ENCODE data around the gene LCK. TPM values are rescaled to one million over a fixed set of nuclear protein-coding genes. Genes with fewer than 3 reads are reported as not detected.
"Not testable (repeated sequence)": the region's sequence is repeated elsewhere in the genome, so short reads cannot be mapped to it uniquely, and the experiment has no call there.

Gene LCK
- total RNA-seq, 2 donors from 2014 or later, result 66.4 to 140 TPM

- no peaks in the 10 kb centered on the region for H3K36me3 Mint-ChIP-seq
- DNase-seq (ENCODE audit: low spot score), result no peak
- H3K4me1 Mint-ChIP-seq (ENCODE audit: low read depth in 2 of 2), result peaks cover 32 to 33% of the 10 kb centered on the region in 2 donors
- peak overlapping the region; percentile 63 for H3K4me3 Mint-ChIP-seq
- peak; percentile 64 to 77 for ATAC-seq
- no peaks in the 10 kb centered on the region for H3K9me3 Mint-ChIP-seq
- peak overlapping the region; percentile 78 to 94 for H3K27ac Mint-ChIP-seq
- H3K27me3 Mint-ChIP-seq, result no peaks in the 10 kb centered on the region
Measured at GRCh38 chr1:32273391-32274208, 22.5 kb downstream of the LCK start.

GRCh38 chr1:32274646-32275340 lies 23.7 kb downstream of the LCK start:
- Mint-ChIP-seq H3K36me3 (peaks cover 9% of the 10 kb centered on the region), H3K27me3 (no peaks in the 10 kb centered on the region), H3K27ac (peak overlapping the region; percentile 78 to 94), H3K4me1 (ENCODE audit: low read depth in 2 of 2) (peaks cover 32 to 33% of the 10 kb centered on the region in 2 donors), H3K4me3 (no peak overlapping the region), H3K9me3 (no peaks in the 10 kb centered on the region)
- DNase-seq (ENCODE audit: low spot score), result no peak
- ATAC-seq, result no peak

DNA sequence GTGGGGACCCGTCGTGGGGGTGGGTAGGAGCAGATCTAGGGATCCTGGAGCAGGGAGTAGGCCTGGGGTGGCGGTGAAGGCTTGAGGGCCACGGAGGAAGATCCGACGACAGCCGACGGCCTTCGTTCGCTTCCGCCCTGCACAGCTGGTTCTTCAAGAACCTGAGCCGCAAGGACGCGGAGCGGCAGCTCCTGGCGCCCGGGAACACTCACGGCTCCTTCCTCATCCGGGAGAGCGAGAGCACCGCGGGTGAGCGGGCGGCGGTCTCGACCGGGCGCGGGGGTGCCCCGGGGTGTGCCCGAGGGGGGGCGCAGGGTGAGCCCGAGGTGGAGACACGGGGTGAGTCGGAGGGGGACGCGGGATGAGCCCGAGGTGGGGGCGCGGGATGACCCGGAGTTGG lies 24.4 kb downstream of the LCK start:
- Mint-ChIP-seq H3K4me3 (no peak overlapping the region), H3K27ac (no peak overlapping the region), H3K27me3 (no peaks in the 10 kb centered on the region), H3K36me3 (peaks cover 9% of the 10 kb centered on the region), H3K9me3 (no peaks in the 10 kb centered on the region), H3K4me1 (ENCODE audit: low read depth in 2 of 2) (peaks cover 32 to 33% of the 10 kb centered on the region in 2 donors)
- DNase-seq (ENCODE audit: low spot score) (no peak), ATAC-seq (no peak)

DNA sequence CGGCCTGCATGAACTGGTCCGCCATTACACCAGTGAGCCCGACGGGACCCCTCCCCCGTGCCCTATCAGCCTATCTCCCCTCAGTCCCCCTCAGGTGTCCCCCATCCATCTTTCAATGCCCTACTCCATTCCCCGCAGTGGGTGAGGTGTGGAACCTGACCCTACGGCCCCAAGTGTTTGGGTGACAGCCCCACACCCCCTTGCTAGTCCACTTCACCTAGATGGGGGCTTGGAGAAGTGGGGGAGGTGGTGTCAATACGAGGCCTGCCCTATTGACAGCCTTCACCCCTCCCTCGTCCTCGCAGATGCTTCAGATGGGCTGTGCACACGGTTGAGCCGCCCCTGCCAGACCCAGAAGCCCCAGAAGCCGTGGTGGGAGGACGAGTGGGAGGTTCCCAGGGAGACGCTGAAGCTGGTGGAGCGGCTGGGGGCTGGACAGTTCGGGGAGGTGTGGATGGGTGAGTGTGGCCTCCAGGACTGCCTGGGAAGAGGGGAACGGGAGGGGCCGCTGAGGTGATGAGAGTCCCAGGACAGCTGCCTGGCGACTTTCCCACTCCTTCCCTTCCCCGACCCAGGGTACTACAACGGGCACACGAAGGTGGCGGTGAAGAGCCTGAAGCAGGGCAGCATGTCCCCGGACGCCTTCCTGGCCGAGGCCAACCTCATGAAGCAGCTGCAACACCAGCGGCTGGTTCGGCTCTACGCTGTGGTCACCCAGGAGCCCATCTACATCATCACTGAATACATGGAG lies 25.1 kb downstream of the LCK start:
- ATAC-seq, result no peak
- peaks cover 9% of the 10 kb centered on the region for H3K36me3 Mint-ChIP-seq
- no peak for DNase-seq (ENCODE audit: low spot score)
- no peaks in the 10 kb centered on the region for H3K27me3 Mint-ChIP-seq
- no peak overlapping the region for H3K27ac Mint-ChIP-seq
- H3K4me3 Mint-ChIP-seq, result no peak overlapping the region
- H3K4me1 Mint-ChIP-seq (ENCODE audit: low read depth in 2 of 2), result peaks cover 32 to 33% of the 10 kb centered on the region in 2 donors
- H3K9me3 Mint-ChIP-seq, result no peaks in the 10 kb centered on the region

DNA sequence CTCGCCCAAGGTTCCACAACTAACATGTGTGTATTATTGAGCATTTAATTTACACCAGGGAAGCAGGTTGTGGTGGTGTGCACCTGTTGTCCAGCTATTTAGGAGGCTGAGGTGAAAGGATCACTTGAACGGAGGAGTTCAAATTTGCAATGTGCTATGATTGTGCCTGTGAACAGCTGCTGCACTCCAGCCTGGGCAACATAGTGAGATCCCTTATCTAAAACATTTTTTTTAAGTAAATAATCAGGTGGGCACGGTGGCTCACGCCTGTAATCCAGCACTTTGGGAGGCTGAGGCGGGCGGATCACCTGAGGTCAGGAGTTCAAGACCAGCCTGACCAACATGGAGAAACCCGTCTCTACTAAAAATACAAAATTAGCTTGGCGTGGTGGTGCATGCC lies 33.7 kb downstream of the LCK start:
- not testable (repeated sequence) for H3K27me3 Mint-ChIP-seq; H3K9me3 Mint-ChIP-seq; H3K27ac Mint-ChIP-seq; ATAC-seq; DNase-seq (ENCODE audit: low spot score); H3K36me3 Mint-ChIP-seq; H3K4me3 Mint-ChIP-seq; H3K4me1 Mint-ChIP-seq (ENCODE audit: low read depth in 2 of 2)

GRCh38 chr1:32285658-32286057 lies 34.6 kb downstream of the LCK start:
- Mint-ChIP-seq H3K9me3 (no peaks in the 10 kb centered on the region), H3K4me1 (ENCODE audit: low read depth in 2 of 2) (peaks cover 0 to 3% of the 10 kb centered on the region in 2 donors), H3K36me3 (no peaks in the 10 kb centered on the region), H3K27me3 (no peaks in the 10 kb centered on the region), H3K4me3 (no peak overlapping the region), H3K27ac (peak overlapping the region in 1 of 2 donors; percentile 34)
- ATAC-seq, result peak in 1 of 2 donors; percentile 20
- no peak for DNase-seq (ENCODE audit: low spot score)

DNA sequence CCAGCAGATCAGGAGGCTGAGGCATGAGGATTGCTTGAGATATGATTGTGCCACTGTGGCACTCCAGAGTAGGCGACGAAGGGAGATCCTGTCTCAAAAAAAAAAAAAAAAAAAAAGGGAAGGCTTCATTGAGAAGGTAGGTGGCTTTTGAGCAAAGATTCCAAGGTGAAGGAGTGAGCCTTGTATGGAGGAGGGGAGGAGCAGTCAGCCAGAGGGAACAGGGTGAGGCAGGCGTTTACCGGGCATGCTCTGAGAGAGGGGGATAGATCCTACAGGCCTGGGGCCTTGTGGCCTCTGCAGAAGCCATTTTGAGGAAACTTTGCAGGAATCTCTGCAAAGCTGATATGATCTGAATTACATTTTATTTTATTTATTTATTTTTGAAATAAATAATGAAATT lies 35.7 kb downstream of the LCK start:
- no peaks in the 10 kb centered on the region for H3K36me3 Mint-ChIP-seq

DNA sequence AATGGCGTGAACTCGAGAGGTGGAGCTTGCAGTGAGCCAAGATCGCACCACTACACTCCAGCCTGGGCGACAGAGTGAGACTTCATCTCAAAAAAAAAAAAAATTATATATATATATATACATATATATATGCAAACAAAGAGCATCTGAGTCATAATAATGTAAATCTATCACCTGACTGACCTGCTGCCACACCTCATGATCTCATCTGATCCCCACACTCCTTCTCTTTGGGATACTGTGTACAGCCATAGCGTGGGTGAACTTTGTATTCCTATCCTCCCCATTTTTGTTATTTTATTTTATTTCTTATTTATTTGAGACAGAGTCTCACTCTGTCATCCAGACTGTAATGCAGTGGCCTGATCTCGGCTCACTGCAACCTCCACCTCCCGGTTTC lies 38.2 kb downstream of the LCK start:
- ATAC-seq (no peak), DNase-seq (ENCODE audit: low spot score) (no peak)
- Mint-ChIP-seq H3K27me3 (no peaks in the 10 kb centered on the region), H3K9me3 (no peaks in the 10 kb centered on the region), H3K27ac (no peak overlapping the region), H3K36me3 (no peaks in the 10 kb centered on the region), H3K4me3 (no peak overlapping the region), H3K4me1 (ENCODE audit: low read depth in 2 of 2) (peaks cover 9 to 14% of the 10 kb centered on the region in 2 donors)

More for the DNA sequence above, 35.7 kb downstream of the LCK start:
- no peak overlapping the region for H3K4me3 Mint-ChIP-seq
- H3K9me3 Mint-ChIP-seq, result no peaks in the 10 kb centered on the region
- no peak overlapping the region for H3K27ac Mint-ChIP-seq
- H3K4me1 Mint-ChIP-seq (ENCODE audit: low read depth in 2 of 2), result peaks cover 5% of the 10 kb centered on the region in 2 donors
- ATAC-seq (no peak), DNase-seq (ENCODE audit: low spot score) (no peak)
- H3K27me3 Mint-ChIP-seq, result no peaks in the 10 kb centered on the region

- H3K36me3 Mint-ChIP-seq, result no peaks in the 10 kb centered on the region
- no peaks in the 10 kb centered on the region for H3K27me3 Mint-ChIP-seq
- no peak for DNase-seq (ENCODE audit: low spot score)
- no peak for ATAC-seq
- peaks cover 20 to 27% of the 10 kb centered on the region in 2 donors for H3K4me1 Mint-ChIP-seq (ENCODE audit: low read depth in 2 of 2)
- H3K27ac Mint-ChIP-seq, result peak overlapping the region; percentile 90
- H3K4me3 Mint-ChIP-seq, result peak overlapping the region; percentile 89
- H3K9me3 Mint-ChIP-seq, result no peaks in the 10 kb centered on the region
Measured at GRCh38 chr1:32291145-32291707, 40.2 kb downstream of the LCK start.

DNA sequence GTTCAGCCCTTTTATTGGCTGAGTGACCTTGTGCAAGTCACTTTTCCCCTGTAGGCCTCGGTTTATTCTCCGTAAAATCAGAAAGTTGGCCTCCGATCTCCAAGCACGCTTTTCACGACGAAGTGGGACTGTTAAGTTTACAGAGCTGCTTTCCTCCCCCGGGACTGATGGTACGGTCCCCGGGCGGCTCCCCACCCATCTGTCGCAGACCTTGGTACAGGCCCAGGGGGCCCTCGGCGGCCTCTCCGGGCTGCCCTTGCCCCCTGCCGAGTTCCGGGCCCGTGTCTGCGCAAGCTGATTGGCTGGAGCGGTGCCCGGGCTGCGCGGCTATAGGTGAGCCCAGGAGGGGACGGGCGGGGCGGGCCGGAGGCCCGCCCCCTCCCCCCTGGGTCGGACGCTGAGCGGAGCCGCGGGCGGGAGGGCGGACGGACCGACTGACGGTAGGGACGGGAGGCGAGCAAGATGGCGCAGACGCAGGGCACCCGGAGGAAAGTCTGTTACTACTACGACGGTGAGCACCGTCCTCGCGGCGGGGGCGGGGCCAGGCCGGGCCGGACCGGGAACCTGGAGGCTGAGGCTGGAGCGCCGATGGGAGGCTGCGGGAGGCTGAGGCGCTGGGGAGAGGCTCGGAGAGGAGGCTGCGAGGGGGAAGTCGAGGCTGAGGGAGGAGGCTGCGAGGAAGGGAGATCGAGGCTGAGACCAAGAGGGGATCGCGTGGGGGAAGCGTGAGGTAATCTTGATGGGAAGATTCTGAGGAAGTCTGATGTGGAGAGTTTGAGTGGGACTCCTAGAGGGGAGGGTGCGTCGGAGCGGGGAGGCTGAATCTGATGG lies 40.9 kb downstream of the LCK start, which contains the start of gene HDAC1:
Gene HDAC1 (plus strand): TSS at position 376 of the 831 bp plus-strand sequence. CDS start 87 bp downstream, at position 463.
- peak; percentile 99 for DNase-seq (ENCODE audit: low spot score)
- Mint-ChIP-seq H3K4me1 (ENCODE audit: low read depth in 2 of 2) (peaks cover 27 to 34% of the 10 kb centered on the region in 2 donors), H3K27me3 (no peaks in the 10 kb centered on the region), H3K4me3 (peak within 1 kb of the TSS; percentile 89), H3K27ac (peak within 1 kb of the TSS; percentile 90), H3K9me3 (no peaks in the 10 kb centered on the region), H3K36me3 (peaks cover 6% of the 10 kb centered on the region)
- ATAC-seq, result peak; percentile 100

DNA sequence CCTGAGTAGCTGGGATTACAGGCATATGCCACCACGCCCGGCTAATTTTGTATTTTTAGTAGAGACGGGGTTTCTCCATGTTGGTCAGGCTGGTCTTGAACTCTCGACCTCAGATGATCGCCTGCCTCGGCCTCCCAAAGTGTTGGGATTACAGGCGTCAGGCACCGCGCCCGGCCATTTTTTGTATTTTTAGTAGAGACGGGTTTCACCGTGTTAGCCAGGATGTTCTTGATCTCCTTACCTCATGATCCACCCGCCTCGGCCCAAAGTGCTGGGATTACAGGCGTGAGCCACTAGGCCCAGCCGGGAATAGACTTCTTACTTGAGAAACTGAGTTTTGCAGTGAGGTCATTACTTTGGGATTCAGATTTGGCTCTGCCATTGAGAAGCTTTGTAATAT lies 47.1 kb downstream of the LCK start:
- not testable (repeated sequence) for H3K4me3 Mint-ChIP-seq; H3K9me3 Mint-ChIP-seq; DNase-seq (ENCODE audit: low spot score); H3K27ac Mint-ChIP-seq; ATAC-seq; H3K27me3 Mint-ChIP-seq
- H3K4me1 Mint-ChIP-seq (ENCODE audit: low read depth in 2 of 2), result peaks cover 39 to 40% of the 10 kb centered on the region in 2 donors
- peaks cover 13% of the 10 kb centered on the region for H3K36me3 Mint-ChIP-seq

DNA sequence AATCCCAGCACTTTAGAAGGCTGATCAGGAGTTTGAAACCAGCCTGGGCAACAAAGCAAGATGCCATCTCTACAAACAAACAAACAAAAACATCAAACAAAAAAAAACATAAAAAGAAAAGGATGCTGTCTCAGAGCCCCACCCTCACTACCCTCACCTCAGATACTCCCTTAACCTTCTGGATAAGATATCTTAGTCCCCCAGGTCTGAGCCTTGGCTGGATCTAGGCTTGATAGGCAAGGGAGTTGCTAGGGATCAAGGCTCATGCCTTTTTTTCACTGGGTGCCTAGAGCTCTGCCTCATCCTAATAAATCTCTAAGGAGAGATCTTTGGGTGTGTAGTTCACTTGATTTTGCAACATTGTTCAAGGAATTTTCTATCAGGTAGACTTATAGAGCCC lies 48.3 kb downstream of the LCK start:
- Mint-ChIP-seq H3K9me3 (no peaks in the 10 kb centered on the region), H3K4me1 (ENCODE audit: low read depth in 2 of 2) (peaks cover 45 to 48% of the 10 kb centered on the region in 2 donors), H3K27me3 (no peaks in the 10 kb centered on the region), H3K27ac (no peak overlapping the region), H3K4me3 (no peak overlapping the region), H3K36me3 (peaks cover 21% of the 10 kb centered on the region)
- no peak for DNase-seq (ENCODE audit: low spot score)
- no peak for ATAC-seq

- Mint-ChIP-seq H3K4me3 (no peak overlapping the region), H3K9me3 (no peaks in the 10 kb centered on the region), H3K27ac (no peak overlapping the region), H3K27me3 (no peaks in the 10 kb centered on the region), H3K36me3 (peaks cover 31% of the 10 kb centered on the region), H3K4me1 (ENCODE audit: low read depth in 2 of 2) (peaks cover 36 to 37% of the 10 kb centered on the region in 2 donors)
- ATAC-seq (no peak), DNase-seq (ENCODE audit: low spot score) (no peak)
Measured at GRCh38 chr1:32303358-32303757, 52.3 kb downstream of the LCK start.
